ENCODE results near the gene SCN1B. TPM values are rescaled to one million over a fixed set of nuclear protein-coding genes. Genes with fewer than 3 reads are reported as not detected.

The SCN1B gene
- total and polyA plus RNA-seq, 2 of the 13 experiments (the other 11 are each of a cell fraction or from before 2014, with no cell fraction given), result 2.7 to 20.1 TPM

- TF ChIP-seq FOXP1 (IDR thresholded peaks at IDR 0.05), result no peak
- TF ChIP-seq FOXP1 (CRISPR knock-in tag; IDR thresholded peaks at IDR 0.05), result peak; percentile 80
- no peak for TF ChIP-seq ZBTB46 (CRISPR knock-in tag; IDR thresholded peaks at IDR 0.05; ENCODE audit: borderline replicate concordance)
- no peak for TF ChIP-seq SMAD9 (CRISPR knock-in tag; IDR thresholded peaks at IDR 0.05)
- TF ChIP-seq SAP130 (CRISPR knock-in tag; IDR thresholded peaks at IDR 0.05; ENCODE audit: low read depth), result peak; percentile 95
- TF ChIP-seq, protein P1, sequence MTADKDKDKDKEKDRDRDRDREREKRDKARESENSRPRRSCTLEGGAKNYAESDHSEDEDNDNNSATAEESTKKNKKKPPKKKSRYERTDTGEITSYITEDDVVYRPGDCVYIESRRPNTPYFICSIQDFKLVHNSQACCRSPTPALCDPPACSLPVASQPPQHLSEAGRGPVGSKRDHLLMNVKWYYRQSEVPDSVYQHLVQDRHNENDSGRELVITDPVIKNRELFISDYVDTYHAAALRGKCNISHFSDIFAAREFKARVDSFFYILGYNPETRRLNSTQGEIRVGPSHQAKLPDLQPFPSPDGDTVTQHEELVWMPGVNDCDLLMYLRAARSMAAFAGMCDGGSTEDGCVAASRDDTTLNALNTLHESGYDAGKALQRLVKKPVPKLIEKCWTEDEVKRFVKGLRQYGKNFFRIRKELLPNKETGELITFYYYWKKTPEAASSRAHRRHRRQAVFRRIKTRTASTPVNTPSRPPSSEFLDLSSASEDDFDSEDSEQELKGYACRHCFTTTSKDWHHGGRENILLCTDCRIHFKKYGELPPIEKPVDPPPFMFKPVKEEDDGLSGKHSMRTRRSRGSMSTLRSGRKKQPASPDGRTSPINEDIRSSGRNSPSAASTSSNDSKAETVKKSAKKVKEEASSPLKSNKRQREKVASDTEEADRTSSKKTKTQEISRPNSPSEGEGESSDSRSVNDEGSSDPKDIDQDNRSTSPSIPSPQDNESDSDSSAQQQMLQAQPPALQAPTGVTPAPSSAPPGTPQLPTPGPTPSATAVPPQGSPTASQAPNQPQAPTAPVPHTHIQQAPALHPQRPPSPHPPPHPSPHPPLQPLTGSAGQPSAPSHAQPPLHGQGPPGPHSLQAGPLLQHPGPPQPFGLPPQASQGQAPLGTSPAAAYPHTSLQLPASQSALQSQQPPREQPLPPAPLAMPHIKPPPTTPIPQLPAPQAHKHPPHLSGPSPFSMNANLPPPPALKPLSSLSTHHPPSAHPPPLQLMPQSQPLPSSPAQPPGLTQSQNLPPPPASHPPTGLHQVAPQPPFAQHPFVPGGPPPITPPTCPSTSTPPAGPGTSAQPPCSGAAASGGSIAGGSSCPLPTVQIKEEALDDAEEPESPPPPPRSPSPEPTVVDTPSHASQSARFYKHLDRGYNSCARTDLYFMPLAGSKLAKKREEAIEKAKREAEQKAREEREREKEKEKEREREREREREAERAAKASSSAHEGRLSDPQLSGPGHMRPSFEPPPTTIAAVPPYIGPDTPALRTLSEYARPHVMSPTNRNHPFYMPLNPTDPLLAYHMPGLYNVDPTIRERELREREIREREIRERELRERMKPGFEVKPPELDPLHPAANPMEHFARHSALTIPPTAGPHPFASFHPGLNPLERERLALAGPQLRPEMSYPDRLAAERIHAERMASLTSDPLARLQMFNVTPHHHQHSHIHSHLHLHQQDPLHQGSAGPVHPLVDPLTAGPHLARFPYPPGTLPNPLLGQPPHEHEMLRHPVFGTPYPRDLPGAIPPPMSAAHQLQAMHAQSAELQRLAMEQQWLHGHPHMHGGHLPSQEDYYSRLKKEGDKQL (CRISPR knock-in tag; IDR thresholded peaks at IDR 0.05; ENCODE audit: low read depth), result peak; percentile 98
- TF ChIP-seq ZBTB39 (CRISPR knock-in tag; IDR thresholded peaks at IDR 0.05), result 0 out of 2 replicates have a peak, but pooled peaks have one; percentile 44
- TF ChIP-seq, protein P2, sequence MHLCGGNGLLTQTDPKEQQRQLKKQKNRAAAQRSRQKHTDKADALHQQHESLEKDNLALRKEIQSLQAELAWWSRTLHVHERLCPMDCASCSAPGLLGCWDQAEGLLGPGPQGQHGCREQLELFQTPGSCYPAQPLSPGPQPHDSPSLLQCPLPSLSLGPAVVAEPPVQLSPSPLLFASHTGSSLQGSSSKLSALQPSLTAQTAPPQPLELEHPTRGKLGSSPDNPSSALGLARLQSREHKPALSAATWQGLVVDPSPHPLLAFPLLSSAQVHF (CRISPR knock-in tag; IDR thresholded peaks at IDR 0.05), result no peak
- no peak for TF ChIP-seq ZNF777 (CRISPR knock-in tag; IDR thresholded peaks at IDR 0.05)
- TF ChIP-seq BCL6 (CRISPR knock-in tag; IDR thresholded peaks at IDR 0.05), result peak; percentile 96
- 0 out of 2 replicates have a peak, but pooled peaks have one; percentile 29 for TF ChIP-seq ZNF543 (CRISPR knock-in tag; IDR thresholded peaks at IDR 0.05)
- no peak for TF ChIP-seq ZNF3 (CRISPR knock-in tag; IDR thresholded peaks at IDR 0.05)
- TF ChIP-seq ZEB1 (IDR thresholded peaks at IDR 0.05; ENCODE audit: insufficient replicate concordance, low read depth), result peak; percentile 42
- TF ChIP-seq HMGXB4 (CRISPR knock-in tag; IDR thresholded peaks at IDR 0.05; ENCODE audit: borderline replicate concordance in 1 of 2, low read depth in 1 of 2), result peak; percentile 13 to 65; a peak in 3 of 4 replicates
- no peak for TF ChIP-seq SETDB1 (CRISPR knock-in tag; IDR thresholded peaks at IDR 0.05; ENCODE audit: borderline replicate concordance)
- peak; percentile 96 for TF ChIP-seq NCOA2 (CRISPR knock-in tag; IDR thresholded peaks at IDR 0.05)
Measured at GRCh38 chr19:35006342-35006998, 23.8 kb upstream of the SCN1B start (continued).
